Mucosa of stomach (tissue), 1 donor: ENCODE measurements around the gene MCM10.

Experiments
- H3K27me3 ChIP-seq: one replicate; pipeline ENCODE4 v1.7.0; 2013; ENCODE audit warnings: mild to moderate bottlenecking, low read length; ENCODE audit not compliant: control insufficient read depth, insufficient read depth
- H3K36me3 ChIP-seq: one replicate; pipeline ENCODE4 v1.7.0; 2013; ENCODE audit warnings: low read length; ENCODE audit not compliant: control insufficient read depth, insufficient read depth
- H3K4me1 ChIP-seq: one replicate; pipeline ENCODE4 v1.7.0; 2013; ENCODE audit warnings: mild to moderate bottlenecking, low read length; ENCODE audit not compliant: control insufficient read depth, insufficient read depth
- H3K4me3 ChIP-seq: one replicate; pipeline ENCODE4 v1.7.0; 2013; ENCODE audit warnings: low read length
- H3K9ac ChIP-seq: one replicate; pipeline ENCODE4 v1.7.0; 2013; ENCODE audit warnings: mild to moderate bottlenecking, low read length, moderate library complexity
- H3K9me3 ChIP-seq: one replicate; pipeline ENCODE4 v1.7.0; 2013; ENCODE audit warnings: mild to moderate bottlenecking, low read length, moderate library complexity; ENCODE audit not compliant: control insufficient read depth
- donor health status: Pancreatic carcinoma.

MCM10 gene

DNA sequence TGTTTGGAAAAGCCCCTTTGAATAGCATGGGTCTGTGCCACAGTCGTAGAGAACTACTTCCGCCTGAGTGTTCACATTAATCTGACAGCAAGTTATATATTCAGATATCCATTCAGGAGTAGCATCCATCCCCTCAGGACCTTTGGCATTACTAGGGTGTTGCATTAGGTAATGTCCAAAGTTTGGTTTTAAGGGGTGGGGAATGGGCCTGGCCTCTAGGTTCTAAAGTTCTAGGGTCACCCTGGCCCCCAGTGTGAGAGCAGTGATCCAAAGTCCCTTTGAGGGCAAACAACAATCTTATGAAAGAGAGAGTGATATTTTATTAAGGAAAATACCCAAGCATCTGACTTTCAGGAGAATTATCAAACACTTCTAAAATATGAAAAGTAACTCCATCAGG is 12.3 kb downstream of the MCM10 start:
- no peak overlapping the region for H3K9ac ChIP-seq
- H3K9me3 ChIP-seq, result no peaks in the 10 kb centered on the region
- H3K4me1 ChIP-seq, result no peaks in the 10 kb centered on the region
- H3K27me3 ChIP-seq, result no peaks in the 10 kb centered on the region
- no peak overlapping the region for H3K4me3 ChIP-seq
- no peaks in the 10 kb centered on the region for H3K36me3 ChIP-seq

DNA sequence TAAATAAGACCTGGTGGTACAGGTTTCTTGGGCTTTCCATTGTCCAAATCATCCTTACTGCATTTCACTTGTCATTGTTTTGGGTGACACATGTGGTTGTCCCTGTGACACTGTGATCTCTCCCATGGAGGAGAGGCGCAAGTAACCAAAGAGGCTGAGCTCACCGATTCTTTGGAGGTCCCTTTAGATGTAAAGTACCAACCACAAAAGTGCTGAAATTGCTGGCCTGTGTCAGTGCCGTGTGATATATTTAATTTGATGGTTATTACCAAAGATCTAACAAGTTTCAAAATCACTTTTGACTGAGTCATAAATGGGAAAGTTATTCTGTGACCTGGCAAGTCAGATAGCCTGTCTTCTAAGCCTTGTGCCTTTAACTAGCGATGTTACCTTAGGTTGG is 19.4 kb downstream of the MCM10 start:
- H3K27me3 ChIP-seq, result no peaks in the 10 kb centered on the region
- no peaks in the 10 kb centered on the region for H3K36me3 ChIP-seq
- H3K4me1 ChIP-seq, result no peaks in the 10 kb centered on the region
- H3K9me3 ChIP-seq, result no peaks in the 10 kb centered on the region
- H3K4me3 ChIP-seq, result no peak overlapping the region
- H3K9ac ChIP-seq, result no peak overlapping the region

- H3K4me3 ChIP-seq, result no peak overlapping the region
- no peaks in the 10 kb centered on the region for H3K27me3 ChIP-seq
- H3K9me3 ChIP-seq, result no peaks in the 10 kb centered on the region
- H3K4me1 ChIP-seq, result no peaks in the 10 kb centered on the region
- H3K36me3 ChIP-seq, result no peaks in the 10 kb centered on the region
- H3K9ac ChIP-seq, result no peak overlapping the region
Observed at GRCh38 chr10:13182424-13182823, 21.1 kb downstream of the MCM10 start.

DNA sequence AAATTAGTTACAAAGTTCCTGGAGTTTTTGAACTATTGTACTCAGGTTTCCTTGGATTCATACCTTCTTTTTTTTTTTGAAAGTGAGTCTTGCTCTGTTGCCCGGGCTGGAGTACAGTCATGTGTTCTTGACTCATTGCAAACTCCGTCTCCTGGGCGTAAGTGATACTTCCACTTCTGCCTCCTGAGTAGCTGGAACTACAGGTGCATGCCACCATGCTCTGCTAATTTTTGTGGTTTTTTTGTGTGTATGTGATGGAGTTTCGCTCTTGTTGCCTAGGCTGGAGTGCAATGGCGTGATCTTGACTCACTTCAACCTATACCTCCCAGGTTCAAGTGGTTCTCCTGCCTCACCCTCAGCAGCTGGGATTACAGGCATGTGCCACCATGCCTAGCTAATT is 22.3 kb downstream of the MCM10 start:
- H3K36me3 ChIP-seq, result no peaks in the 10 kb centered on the region

GRCh38 chr10:13184276-13184675 is 22.9 kb downstream of the MCM10 start:
- no peaks in the 10 kb centered on the region for H3K4me1 ChIP-seq
- H3K27me3 ChIP-seq, result no peaks in the 10 kb centered on the region
- H3K9ac ChIP-seq, result no peak overlapping the region
- H3K9me3 ChIP-seq, result no peaks in the 10 kb centered on the region
- no peaks in the 10 kb centered on the region for H3K36me3 ChIP-seq
- H3K4me3 ChIP-seq, result no peak overlapping the region

More for the DNA sequence above, 22.3 kb downstream of the MCM10 start:
- no peaks in the 10 kb centered on the region for H3K4me1 ChIP-seq
- no peak overlapping the region for H3K9ac ChIP-seq
- H3K9me3 ChIP-seq, result no peaks in the 10 kb centered on the region
- H3K27me3 ChIP-seq, result no peaks in the 10 kb centered on the region
- H3K4me3 ChIP-seq, result no peak overlapping the region

GRCh38 chr10:13184730-13185514 is 23.6 kb downstream of the MCM10 start:
- no peaks in the 10 kb centered on the region for H3K9me3 ChIP-seq
- H3K36me3 ChIP-seq, result no peaks in the 10 kb centered on the region
- H3K9ac ChIP-seq, result no peak overlapping the region
- H3K4me1 ChIP-seq, result no peaks in the 10 kb centered on the region
- H3K27me3 ChIP-seq, result no peaks in the 10 kb centered on the region
- no peak overlapping the region for H3K4me3 ChIP-seq

DNA sequence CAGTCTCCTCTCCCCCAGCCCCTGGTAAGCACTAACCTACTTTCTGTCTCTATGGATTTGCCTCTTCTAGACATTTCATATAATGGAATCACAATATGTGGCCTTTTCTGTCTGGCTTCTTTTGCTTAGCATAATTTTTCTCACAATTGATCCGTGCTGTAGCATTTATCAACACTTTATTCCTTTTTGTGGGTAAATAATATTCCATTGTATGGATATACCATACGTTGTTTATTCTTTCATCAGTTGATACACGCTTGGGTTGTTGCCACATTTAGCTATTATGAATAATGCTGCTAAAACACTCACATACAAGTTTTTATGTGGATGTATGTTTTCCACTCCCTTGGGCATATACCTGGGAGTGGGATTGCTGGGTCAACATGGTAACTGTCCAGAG is 25.8 kb downstream of the MCM10 start:
- H3K9me3 ChIP-seq, result no peaks in the 10 kb centered on the region
- no peaks in the 10 kb centered on the region for H3K36me3 ChIP-seq
- no peak overlapping the region for H3K4me3 ChIP-seq
- no peaks in the 10 kb centered on the region for H3K4me1 ChIP-seq
- H3K9ac ChIP-seq, result no peak overlapping the region
- H3K27me3 ChIP-seq, result no peaks in the 10 kb centered on the region

DNA sequence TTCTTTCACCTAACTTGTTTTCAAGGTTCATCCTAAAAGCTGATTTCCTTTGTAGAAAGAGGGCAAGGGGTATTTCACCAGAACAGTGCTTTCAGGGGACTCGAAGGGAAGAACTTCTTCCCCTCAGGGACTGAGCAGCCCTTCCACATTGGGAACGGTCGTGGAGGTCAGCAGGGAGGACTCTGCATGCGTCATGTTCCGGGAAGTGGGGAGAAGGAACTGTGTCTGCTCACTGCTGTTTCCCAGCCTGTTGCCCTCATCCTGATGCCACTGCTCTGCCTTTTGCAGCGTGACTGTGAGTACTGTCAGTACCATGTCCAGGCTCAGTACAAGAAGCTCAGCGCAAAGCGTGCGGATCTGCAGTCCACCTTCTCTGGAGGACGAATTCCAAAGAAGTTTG is 27.2 kb downstream of the MCM10 start:
- Histone ChIP-seq H3K4me3 (no peak overlapping the region), H3K9ac (no peak overlapping the region), H3K27me3 (no peaks in the 10 kb centered on the region), H3K4me1 (no peaks in the 10 kb centered on the region), H3K36me3 (no peaks in the 10 kb centered on the region), H3K9me3 (no peaks in the 10 kb centered on the region)

GRCh38 chr10:13189961-13190360 is 28.6 kb downstream of the MCM10 start:
- H3K36me3 ChIP-seq, result no peaks in the 10 kb centered on the region
- no peaks in the 10 kb centered on the region for H3K9me3 ChIP-seq
- H3K4me1 ChIP-seq, result no peaks in the 10 kb centered on the region
- H3K4me3 ChIP-seq, result no peak overlapping the region
- H3K9ac ChIP-seq, result no peak overlapping the region
- H3K27me3 ChIP-seq, result no peaks in the 10 kb centered on the region

GRCh38 chr10:13190816-13191215 is 29.5 kb downstream of the MCM10 start:
- H3K4me3 ChIP-seq, result no peak overlapping the region
- H3K9ac ChIP-seq, result no peak overlapping the region
- no peaks in the 10 kb centered on the region for H3K9me3 ChIP-seq
- no peaks in the 10 kb centered on the region for H3K27me3 ChIP-seq
- no peaks in the 10 kb centered on the region for H3K36me3 ChIP-seq
- H3K4me1 ChIP-seq, result no peaks in the 10 kb centered on the region

DNA sequence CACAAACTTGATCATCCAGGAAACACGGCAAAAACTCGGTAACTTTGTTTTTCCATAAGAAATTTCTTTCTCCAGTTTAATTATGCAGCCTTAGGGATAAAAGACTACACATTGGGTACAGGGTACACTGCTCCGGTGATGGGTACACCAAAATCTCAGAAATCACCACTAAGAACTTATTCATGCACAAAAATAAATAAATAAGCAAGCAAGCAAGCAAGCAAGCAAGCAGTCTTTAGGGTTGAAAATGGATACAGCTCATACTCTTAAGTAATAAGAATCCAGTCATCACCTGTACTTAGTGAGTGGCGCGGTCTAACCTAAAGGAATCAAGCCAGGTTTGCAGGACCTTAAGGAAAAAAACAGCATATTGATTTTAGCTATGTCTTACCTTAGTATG is 30.0 kb downstream of the MCM10 start:
- H3K4me3 ChIP-seq, result no peak overlapping the region
- H3K4me1 ChIP-seq, result no peaks in the 10 kb centered on the region
- H3K27me3 ChIP-seq, result no peaks in the 10 kb centered on the region
- H3K36me3 ChIP-seq, result no peaks in the 10 kb centered on the region
- H3K9me3 ChIP-seq, result no peaks in the 10 kb centered on the region
- H3K9ac ChIP-seq, result no peak overlapping the region

DNA sequence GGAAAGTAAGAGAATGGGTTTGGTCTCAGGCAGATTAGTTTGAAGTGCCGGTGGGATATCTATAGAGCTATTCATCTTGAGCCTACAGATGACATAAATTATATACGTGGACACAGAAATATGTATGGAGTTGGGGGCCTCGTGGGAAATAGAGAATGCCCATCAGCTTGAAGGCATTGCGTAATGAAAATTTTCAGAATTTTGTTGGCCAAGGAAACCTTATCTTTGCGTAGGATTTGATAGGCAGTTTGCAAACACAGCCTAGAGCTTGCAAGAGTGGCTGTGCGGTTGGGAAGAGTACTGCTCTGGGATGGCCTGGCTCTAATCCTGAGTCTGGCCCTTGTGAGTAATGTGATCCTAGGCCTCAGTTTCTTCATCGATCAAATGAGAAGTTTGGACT is 32.3 kb downstream of the MCM10 start:
- H3K4me3 ChIP-seq, result no peak overlapping the region
- no peaks in the 10 kb centered on the region for H3K27me3 ChIP-seq
- no peaks in the 10 kb centered on the region for H3K9me3 ChIP-seq

GRCh38 chr10:13195016-13195415 is 33.7 kb downstream of the MCM10 start:
- H3K4me1 ChIP-seq, result no peaks in the 10 kb centered on the region

More for the DNA sequence above, 32.3 kb downstream of the MCM10 start:
- Histone ChIP-seq H3K4me1 (no peaks in the 10 kb centered on the region), H3K36me3 (no peaks in the 10 kb centered on the region), H3K9ac (no peak overlapping the region)

More at GRCh38 chr10:13195016-13195415, 33.7 kb downstream of the MCM10 start:
- no peak overlapping the region for H3K4me3 ChIP-seq
- H3K9me3 ChIP-seq, result no peaks in the 10 kb centered on the region
- no peaks in the 10 kb centered on the region for H3K27me3 ChIP-seq
- no peak overlapping the region for H3K9ac ChIP-seq
- no peaks in the 10 kb centered on the region for H3K36me3 ChIP-seq
